Prostate gland (tissue), 2 donors: ENCODE data around the gene SERPINB5.

Experiments used
- CTCF ChIP-seq, 4 experiments: fragments of 200-600 bp in 2 of 4; fragments of 450-650 bp in 2 of 4; sonication (generic) in 2 of 4; IDR thresholded peaks; 1 replicate in 3 of 4; 2 replicates in 1 of 4; pipeline ENCODE4 v1.5.1; 2016 to 2019; ENCODE audit warnings: antibody characterized with exemption in 4 of 4, mild to moderate bottlenecking in 2 of 4, moderate library complexity in 2 of 4
- POLR2A ChIP-seq: fragments of 450-650 bp; IDR thresholded peaks from one replicate; pipeline ENCODE4 v1.6.1; 2016; ENCODE audit warnings: antibody characterized with exemption, mild to moderate bottlenecking

DNA sequence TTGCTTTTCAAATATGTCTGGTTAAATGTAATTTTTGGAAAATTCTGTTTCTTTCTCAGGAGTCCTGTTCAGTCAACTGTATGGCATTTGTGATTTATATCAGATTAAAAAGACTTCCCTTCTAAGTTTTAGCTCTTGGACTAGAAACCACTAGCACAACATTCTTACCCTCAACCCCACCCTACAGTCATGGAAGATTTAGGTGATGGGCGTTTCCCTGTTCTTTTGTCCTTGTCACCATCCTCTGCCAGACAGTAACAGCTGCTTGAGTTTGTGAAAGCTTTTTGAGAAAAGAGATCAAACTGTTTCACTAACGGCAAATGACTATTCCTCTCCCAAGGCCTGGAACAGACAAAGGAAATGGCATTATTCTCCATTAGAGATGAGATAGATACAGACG is 31.8 kb downstream of the SERPINB5 start:
- TF ChIP-seq POLR2A (no peak), CTCF (IDR thresholded peaks at IDR 0.05) (no peak)
